ENCODE data around the gene PTPRN2. TPM values are rescaled to one million over a fixed set of nuclear protein-coding genes. Genes with fewer than 3 reads are reported as not detected.

Gene PTPRN2
- total and polyA plus RNA-seq, 2 donors (not counting 3 experiments of a cell fraction or from before 2014, with no cell fraction given) = 0.62 to 0.88 TPM

DNA sequence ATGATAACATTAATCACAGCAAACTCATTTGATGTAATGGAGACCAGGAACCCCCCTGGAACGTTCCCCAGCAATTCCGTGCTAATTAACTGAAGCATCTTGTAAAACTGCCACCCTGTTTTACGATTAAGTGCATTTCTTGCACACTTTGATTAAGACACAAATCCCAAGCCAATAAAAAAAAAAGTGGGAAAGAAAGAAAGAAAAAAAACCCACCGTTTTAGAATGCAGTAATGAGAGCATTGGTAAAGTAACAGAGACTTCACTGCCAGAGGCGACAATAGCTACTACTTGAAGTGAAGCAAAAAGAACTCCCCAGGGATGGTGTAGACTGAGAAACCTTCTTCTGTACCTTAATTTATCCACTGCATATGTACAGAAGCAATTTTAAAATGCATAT, 616.1 kb downstream of the PTPRN2 start:
- H4K20me1 ChIP-seq (replicated peaks; ENCODE audit: control insufficient read depth, extremely low read depth, insufficient read depth, low read length) = no peaks in the 10 kb centered on the region
- no peak for FAIRE-seq

More for the DNA sequence above, 616.1 kb downstream of the PTPRN2 start:
- intact Hi-C loops (cut with micrococcal nuclease) = no loop called here
- no peak overlapping the region for H3K4me2 ChIP-seq (ENCODE audit: insufficient read depth, low read length)
- H3K36me3 ChIP-seq (ENCODE audit: control insufficient read depth in 2 of 2, extremely low read depth in 1 of 2, insufficient read depth in 2 of 2, low read length in 2 of 2) = no peaks in the 10 kb centered on the region
- ChIA-PET CTCF (no interaction called here), POLR2A (no interaction called here)
- H3K9me3 ChIP-seq (replicated peaks; ENCODE audit: control insufficient read depth, insufficient read depth, low read length) = peaks cover 6% of the 10 kb centered on the region
- H2AFZ ChIP-seq (ENCODE audit: low read depth, low read length) = no peak overlapping the region
- no peaks in the 10 kb centered on the region for H3K27me3 ChIP-seq (ENCODE audit: control insufficient read depth in 2 of 2, insufficient read depth in 2 of 2, low read length in 2 of 2)
- no peak overlapping the region for H3K27ac ChIP-seq (ENCODE audit: insufficient read depth, low read depth, low read length)
- H3K79me2 ChIP-seq (ENCODE audit: control insufficient read depth, insufficient read depth, low read length) = no peaks in the 10 kb centered on the region
- no peak overlapping the region for H3K4me3 ChIP-seq (replicated peaks in 1 of 3; ENCODE audit: insufficient read depth in 1 of 3, low read depth in 1 of 3, low read length in 3 of 3)
- dilution Hi-C loops (cut with MboI; ENCODE audit: extremely low pct_ligation_motif_present, low sequenced_read_pairs) = no loop called here
- no peak overlapping the region for H3K9ac ChIP-seq (replicated peaks; ENCODE audit: extremely low read depth, insufficient read depth, low read length)
- no peak for DNase-seq (ENCODE audit: low read depth, low spot score)
- no peaks in the 10 kb centered on the region for H3K4me1 ChIP-seq (ENCODE audit: control insufficient read depth, extremely low read depth, insufficient read depth, low read length)
- no peak for TF ChIP-seq GATA2 (IDR thresholded peaks at IDR 0.05; ENCODE audit: insufficient read depth, insufficient read length, low read depth, low read length)
- no peak for TF ChIP-seq POLR2AphosphoS5 (IDR thresholded peaks at IDR 0.05; ENCODE audit: insufficient read depth, low read depth, low read length)
- TF ChIP-seq FOS (IDR thresholded peaks at IDR 0.05; ENCODE audit: borderline replicate concordance, insufficient read depth, low read length) = no peak
- no peak for TF ChIP-seq MYC (IDR thresholded peaks at IDR 0.05; ENCODE audit: low read depth, low read length)
- TF ChIP-seq, protein P1, sequence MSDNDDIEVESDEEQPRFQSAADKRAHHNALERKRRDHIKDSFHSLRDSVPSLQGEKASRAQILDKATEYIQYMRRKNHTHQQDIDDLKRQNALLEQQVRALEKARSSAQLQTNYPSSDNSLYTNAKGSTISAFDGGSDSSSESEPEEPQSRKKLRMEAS (IDR thresholded peaks at IDR 0.05; ENCODE audit: insufficient read depth, insufficient read length) = no peak
- TF ChIP-seq JUN (IDR thresholded peaks at IDR 0.05; ENCODE audit: borderline replicate concordance, insufficient read depth, insufficient read length, low read depth) = no peak
- no peak for TF ChIP-seq POLR2A (IDR thresholded peaks at IDR 0.05; ENCODE audit: low read depth, low read length)
- TF ChIP-seq, protein P2, sequence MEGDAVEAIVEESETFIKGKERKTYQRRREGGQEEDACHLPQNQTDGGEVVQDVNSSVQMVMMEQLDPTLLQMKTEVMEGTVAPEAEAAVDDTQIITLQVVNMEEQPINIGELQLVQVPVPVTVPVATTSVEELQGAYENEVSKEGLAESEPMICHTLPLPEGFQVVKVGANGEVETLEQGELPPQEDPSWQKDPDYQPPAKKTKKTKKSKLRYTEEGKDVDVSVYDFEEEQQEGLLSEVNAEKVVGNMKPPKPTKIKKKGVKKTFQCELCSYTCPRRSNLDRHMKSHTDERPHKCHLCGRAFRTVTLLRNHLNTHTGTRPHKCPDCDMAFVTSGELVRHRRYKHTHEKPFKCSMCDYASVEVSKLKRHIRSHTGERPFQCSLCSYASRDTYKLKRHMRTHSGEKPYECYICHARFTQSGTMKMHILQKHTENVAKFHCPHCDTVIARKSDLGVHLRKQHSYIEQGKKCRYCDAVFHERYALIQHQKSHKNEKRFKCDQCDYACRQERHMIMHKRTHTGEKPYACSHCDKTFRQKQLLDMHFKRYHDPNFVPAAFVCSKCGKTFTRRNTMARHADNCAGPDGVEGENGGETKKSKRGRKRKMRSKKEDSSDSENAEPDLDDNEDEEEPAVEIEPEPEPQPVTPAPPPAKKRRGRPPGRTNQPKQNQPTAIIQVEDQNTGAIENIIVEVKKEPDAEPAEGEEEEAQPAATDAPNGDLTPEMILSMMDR (IDR thresholded peaks at IDR 0.05; ENCODE audit: extremely low read depth in 1 of 2, insufficient read depth in 1 of 2, low read depth in 1 of 2, low read length in 2 of 2) = no peak
- no peak for TF ChIP-seq EZH2 (IDR thresholded peaks at IDR 0.05; ENCODE audit: borderline replicate concordance, low read depth, low read length, severe bottlenecking)
- H3K9me1 ChIP-seq (replicated peaks; ENCODE audit: control insufficient read depth, extremely low read depth, insufficient read depth, low read length) = no peaks in the 10 kb centered on the region
- no TSS peak for BruUV-seq (replicated peaks)

All from endothelial cell of umbilical vein (primary cell).